Hippocampal formation (tissue), 2 donors: Measurements from ENCODE around the gene NDUFC1.

Experiments
- DNase-seq, 2 donors: peaks; one replicate each; lab custom pipeline; 2025; lab: John Stamatoyannopoulos, UW

NDUFC1 gene

DNA sequence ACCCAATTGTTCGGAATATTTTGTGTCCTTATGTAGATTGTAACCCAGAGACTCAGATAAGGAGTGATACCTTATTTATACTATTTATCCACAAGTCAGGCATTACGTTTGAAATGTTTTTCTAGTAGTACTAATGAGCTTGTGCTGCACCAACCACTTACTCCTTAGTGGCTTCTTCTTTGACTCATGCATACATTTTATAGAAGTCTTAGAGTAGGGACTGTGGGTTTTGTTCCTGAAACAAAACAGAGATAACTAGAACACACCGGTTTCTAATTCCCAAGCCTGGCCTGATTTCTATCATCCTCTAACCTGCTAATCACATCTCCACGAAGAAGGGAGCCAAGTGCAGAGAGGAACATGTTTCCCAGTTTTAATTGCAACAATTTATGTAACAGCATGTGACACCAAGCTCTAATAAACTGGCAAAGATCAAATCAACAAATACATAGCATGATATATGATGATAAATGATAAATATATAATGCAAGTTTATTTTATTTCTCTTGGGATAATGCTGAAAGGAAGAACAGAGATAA lies 54.5 kb downstream of the NDUFC1 start:
- DNase-seq = no peak

DNA sequence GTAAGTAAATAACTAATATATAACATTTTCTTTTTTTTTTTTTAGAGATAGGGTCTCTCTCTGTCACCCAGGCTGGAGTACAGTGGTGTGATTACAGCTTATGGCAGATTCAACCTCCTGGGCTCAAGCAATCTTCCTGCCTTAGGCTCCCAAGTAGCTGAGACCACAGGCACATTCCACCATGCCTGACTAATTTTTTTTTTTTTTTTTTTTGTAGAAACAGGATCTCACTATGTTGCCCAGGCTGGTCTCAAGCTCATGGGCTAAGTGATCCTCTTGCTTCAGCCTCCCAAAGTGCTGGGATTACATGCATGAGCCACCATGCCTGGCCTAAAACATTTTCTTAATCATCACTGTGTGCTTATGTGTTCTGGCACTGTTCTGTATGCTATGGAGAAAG lies 55.0 kb downstream of the NDUFC1 start:
- DNase-seq = no peak

DNA sequence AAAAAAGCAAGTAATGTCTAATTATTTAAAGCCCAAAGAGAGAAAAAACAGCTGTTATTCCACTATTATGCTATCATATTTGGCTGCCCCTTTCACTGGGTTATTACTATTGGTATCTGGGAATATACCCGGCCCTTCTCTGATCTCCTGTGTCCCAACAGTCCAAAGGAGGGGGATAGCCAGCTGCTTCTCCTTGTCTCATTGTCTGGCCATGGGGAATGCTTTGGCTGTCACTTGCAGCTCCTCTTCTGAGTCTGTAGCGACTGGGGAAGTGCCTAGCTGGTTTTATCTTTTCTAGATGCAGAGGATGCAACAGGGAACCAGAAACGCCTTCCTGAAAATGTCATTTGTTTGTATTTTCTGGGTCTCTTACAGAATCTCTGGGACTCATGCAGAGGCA lies 56.1 kb downstream of the NDUFC1 start:
- DNase-seq = no peak

DNA sequence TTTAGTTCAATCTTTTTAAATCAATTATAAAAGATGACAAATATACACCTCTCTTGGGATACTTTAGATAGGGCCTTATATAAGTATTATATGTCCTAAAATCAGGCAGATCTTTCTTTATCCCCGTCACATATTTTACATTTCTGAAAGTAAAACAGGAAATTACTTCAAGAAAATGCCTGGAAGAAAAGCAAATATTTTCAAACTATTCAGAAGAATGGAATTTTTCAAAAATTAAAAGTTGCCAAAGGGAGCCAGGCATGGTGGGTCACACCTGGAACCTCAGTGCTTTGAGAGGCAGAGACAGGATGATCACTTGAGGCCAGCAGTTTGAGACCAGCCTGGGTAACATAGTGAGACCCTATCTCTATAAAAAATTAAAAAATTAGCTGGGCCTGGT lies 56.7 kb downstream of the NDUFC1 start:
- DNase-seq = no peak

DNA sequence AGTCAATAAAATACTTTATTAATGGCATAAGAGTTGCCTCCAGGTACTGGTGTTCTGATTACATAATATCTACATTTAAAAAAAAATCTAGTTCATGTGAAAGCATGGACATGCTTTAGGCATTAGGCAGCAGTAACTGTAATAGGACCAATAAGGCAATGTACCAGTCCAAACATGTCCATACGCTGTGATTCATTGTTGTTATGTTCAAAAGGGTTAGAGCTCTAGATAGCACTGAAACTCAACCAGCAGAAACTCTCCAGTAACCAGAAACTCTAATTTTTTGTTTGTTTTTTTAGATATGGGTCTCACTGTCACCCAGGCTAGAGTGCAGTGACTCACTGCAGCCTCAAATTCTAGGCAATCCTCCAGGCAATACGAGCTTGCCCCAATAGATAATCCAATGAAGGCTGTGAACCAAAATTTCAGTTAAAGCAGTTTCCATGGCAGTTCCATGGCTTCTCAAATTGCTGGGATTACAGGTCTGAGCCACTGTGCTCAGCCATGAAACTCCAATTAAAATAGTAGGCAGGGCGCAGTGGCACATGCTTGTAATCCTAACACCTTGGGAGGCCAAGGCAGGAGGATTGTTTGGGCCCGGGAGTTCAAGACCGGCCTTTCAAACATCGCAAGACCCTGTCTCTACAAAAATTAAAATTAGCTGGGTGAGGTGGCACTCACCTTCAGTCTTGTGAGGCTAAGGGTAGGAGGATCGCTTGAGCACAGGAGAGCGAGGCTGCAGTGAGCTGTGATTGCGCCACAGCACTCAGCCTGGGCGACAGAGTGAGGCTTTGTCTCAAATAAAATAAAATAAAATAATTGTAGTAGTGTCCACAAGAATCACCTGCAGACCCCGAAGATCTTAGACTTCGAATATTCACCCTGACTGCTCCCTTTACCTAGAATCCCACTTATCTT lies 58.6 kb downstream of the NDUFC1 start:
- DNase-seq = no peak

DNA sequence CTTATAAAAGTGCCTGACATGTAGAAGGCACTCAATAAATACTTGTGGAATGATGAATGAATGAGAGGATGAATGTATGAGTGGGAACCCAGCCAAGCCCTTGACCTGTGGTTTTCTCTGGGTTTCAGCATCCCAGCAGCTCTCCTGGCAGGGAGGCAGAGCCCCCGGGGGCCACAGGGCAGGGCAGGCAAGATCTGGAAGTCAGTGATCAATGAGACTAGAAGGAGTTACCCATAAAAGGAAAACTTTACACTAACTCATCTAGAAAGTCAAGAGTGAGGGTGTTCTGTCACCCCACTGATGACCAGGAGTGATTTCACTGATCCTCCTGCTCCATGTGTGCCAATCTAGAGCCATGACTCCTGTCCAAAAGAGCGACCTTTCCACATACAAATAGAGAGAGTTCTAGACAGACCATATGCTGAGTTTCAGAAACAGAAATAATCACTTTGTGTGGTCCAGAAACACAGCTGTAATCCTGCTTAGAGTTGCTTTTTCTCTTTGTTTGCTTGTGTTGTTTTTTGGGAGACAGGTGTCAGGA lies 59.7 kb downstream of the NDUFC1 start:
- DNase-seq = no peak

DNA sequence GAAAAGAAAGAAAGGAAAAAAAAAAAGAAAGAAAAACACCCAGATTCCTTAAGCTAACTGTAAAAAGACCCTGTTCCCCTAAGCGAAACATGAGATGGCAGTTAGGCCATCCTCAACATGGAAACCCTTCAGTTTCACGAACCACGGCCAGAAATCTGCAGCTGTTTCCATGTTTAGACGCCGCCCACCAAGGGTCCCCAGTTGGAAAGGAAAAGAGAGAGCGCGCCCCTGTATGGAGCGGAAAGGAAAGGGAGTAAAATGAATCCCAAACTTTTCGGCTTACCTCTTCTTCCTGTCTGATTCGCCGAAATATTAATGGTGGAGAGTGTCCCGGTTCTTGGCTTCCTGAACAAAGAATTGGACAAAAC lies 60.5 kb downstream of the NDUFC1 start:
- DNase-seq = no peak

DNA sequence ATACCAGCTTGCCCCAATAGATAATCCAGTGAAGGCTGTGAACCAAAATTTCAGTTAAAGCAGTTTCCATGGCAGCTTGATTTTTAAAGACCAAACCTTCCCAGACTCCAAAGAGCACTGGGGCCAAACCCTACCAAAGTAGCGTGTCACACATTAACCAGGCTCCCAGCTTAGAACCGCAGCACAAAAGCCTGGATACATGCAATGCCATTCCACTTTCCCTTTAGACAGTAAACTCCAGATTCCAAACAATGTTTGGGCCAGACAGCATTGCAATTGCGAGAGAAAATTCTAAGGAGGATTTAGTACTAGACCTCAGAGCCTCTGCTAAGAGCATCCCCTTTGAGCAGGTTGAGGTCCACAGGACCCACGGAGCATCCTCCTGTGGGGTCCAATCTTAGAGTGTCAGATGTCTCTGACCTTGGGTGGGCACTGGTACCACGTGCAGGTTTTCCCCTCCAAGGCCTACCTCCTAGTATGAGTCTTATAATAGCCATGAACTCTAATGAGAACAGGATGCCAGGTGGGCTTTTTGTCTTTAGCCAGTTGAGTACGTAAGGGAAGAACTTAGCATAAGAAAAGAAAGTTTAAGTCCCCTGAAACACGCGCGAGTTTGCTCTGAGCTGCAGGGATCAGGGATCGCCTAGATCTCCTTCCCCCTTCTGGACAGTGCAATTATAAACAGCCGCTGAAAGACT lies 61.0 kb downstream of the NDUFC1 start:
- DNase-seq = no peak
